HepG2 (cell line): ENCODE results near the gene PRRC2A. TPM values are rescaled to one million over a fixed set of nuclear protein-coding genes. Genes with fewer than 3 reads are reported as not detected.

Experiments
- ATAC-seq: fragments of 200-7000 bp; cut with Tn5 transposase; 3 replicates; pipeline ENCODE4 v1.9.1; 2020; ENCODE audit warnings: mild to moderate bottlenecking, moderate library complexity
- BruUV-seq: library from RNA; stranded (reverse); fragments of 400-500 nt; replicated peaks from 2 replicates; lab custom pipeline; 2021; lab: Mats Ljungman, UMichigan
- CTCF ChIA-PET: fragments of 300-600 bp; formaldehyde crosslinking; extraction: SDS; loops from one replicate; lab custom pipeline; 2021; ENCODE audit warnings: low total read pairs, inconsistent platforms, low intra/inter-chr PET ratio; lab: Yijun Ruan, JAX
- POLR2A ChIA-PET: fragments of 350-600 bp; sonication (Branson Sonifier 250); formaldehyde crosslinking; loops from one replicate; lab custom pipeline; 2020; ENCODE audit warnings: antibody characterized with exemption, inconsistent platforms; lab: Yijun Ruan, JAX
- DNase-seq: peaks from one replicate; pipeline ENCODE4 v3.0.0-alpha.2; 2015; ENCODE audit warnings: low spot score
- FAIRE-seq: peaks from 3 replicates; lab custom pipeline; 2011; peaks lifted over from hg19 to GRCh38; lab: Jason Lieb, UNC
- H2AFZ ChIP-seq: one replicate; pipeline ENCODE4 v1.6.1; 2011; ENCODE audit warnings: low read length, inconsistent platforms
- H3K27ac ChIP-seq: fragments of 300-600 bp; 3 replicates; pipeline ENCODE4 v1.8.0; 2011; ENCODE audit warnings: mixed run types, mild to moderate bottlenecking, mixed read lengths, low read length, inconsistent platforms; ENCODE audit not compliant: insufficient read depth; ENCODE audit errors: extremely low read length
- H3K27me3 ChIP-seq, 2 experiments: fragments of 200-600 bp in 1 of 2; 2 replicates in 1 of 2; 3 replicates in 1 of 2; pipeline versions ENCODE4 v1.6.0 to v1.8.0; 2011; ENCODE audit warnings: low read length in 2 of 2, mild to moderate bottlenecking in 2 of 2, moderate library complexity in 2 of 2, inconsistent platforms in 1 of 2; ENCODE audit not compliant: insufficient read depth in 2 of 2, control insufficient read depth in 1 of 2
- H3K36me3 ChIP-seq, 2 experiments: fragments of 200-600 bp in 1 of 2; replicated peaks in 1 of 2; 2 replicates in 1 of 2; 3 replicates in 1 of 2; pipeline versions ENCODE4 v1.5.1 to v1.8.0; 2011; ENCODE audit warnings: low read length in 2 of 2, inconsistent platforms in 1 of 2; ENCODE audit not compliant: insufficient read depth in 2 of 2, control insufficient read depth in 1 of 2
- H3K4me1 ChIP-seq: 2 replicates; pipeline ENCODE4 v1.5.1; 2012; ENCODE audit warnings: low read length, inconsistent platforms; ENCODE audit not compliant: insufficient read depth
- H3K4me2 ChIP-seq: 2 replicates; pipeline ENCODE4 v1.6.0; 2011; ENCODE audit warnings: low read depth, low read length, inconsistent platforms
- H3K4me3 ChIP-seq, 3 experiments: fragments of 200-600 bp in 1 of 3; sonication (generic), shearing (Covaris generic) in 1 of 3; replicated peaks in 1 of 3; 2 replicates each; pipeline ENCODE4 v1.5.1; 2011 to 2016; ENCODE audit warnings: low read length in 3 of 3, inconsistent platforms in 2 of 3, low read depth in 2 of 3, mild to moderate bottlenecking in 2 of 3, control low read depth in 1 of 3, mixed read lengths in 1 of 3; ENCODE audit not compliant: insufficient read depth in 1 of 3
- H3K79me2 ChIP-seq: one replicate; pipeline ENCODE4 v1.6.1; 2011; ENCODE audit warnings: low read length, inconsistent platforms; ENCODE audit not compliant: insufficient read depth
- H3K9ac ChIP-seq: 2 replicates; pipeline ENCODE4 v1.6.0; 2011; ENCODE audit warnings: mild to moderate bottlenecking, low read depth, low read length, inconsistent platforms; ENCODE audit not compliant: insufficient read depth
- H3K9me3 ChIP-seq: 2 replicates; pipeline ENCODE4 v1.5.1; 2012; ENCODE audit warnings: mild to moderate bottlenecking, low read length
- H4K20me1 ChIP-seq: 2 replicates; pipeline ENCODE4 v1.6.0; 2011; ENCODE audit warnings: inconsistent platforms, mild to moderate bottlenecking, low read length, moderate library complexity; ENCODE audit not compliant: insufficient read depth
- CCDC6 ChIP-seq: sonication (generic); formaldehyde crosslinking; IDR thresholded peaks from 2 replicates; pipeline ENCODE4 v1.8.1; 2022; ENCODE audit warnings: mild to moderate bottlenecking, missing genetic modification reagents, moderate library complexity
- CREB3 ChIP-seq: sonication (generic); formaldehyde crosslinking; IDR thresholded peaks from 2 replicates; pipeline ENCODE4 v1.5.0; 2020; ENCODE audit warnings: missing genetic modification reagents
- CTCF ChIP-seq: sonication (generic); formaldehyde crosslinking; IDR thresholded peaks from 2 replicates; pipeline ENCODE4 v1.5.0; 2020; ENCODE audit warnings: mild to moderate bottlenecking, missing genetic modification reagents, moderate library complexity
- HDAC2 ChIP-seq: sonication (generic); formaldehyde crosslinking; IDR thresholded peaks from 2 replicates; pipeline ENCODE4 v1.4.0; 2020; ENCODE audit warnings: missing genetic modification reagents
- HHEX ChIP-seq: IDR thresholded peaks from 2 replicates; pipeline ENCODE4 v1.6.1; 2016; ENCODE audit warnings: control low read depth
- KDM5B ChIP-seq: sonication (generic); formaldehyde crosslinking; IDR thresholded peaks from 2 replicates; pipeline ENCODE4 v1.4.0; 2020; ENCODE audit warnings: missing genetic modification reagents, mild to moderate bottlenecking, borderline replicate concordance
- NFYB ChIP-seq: sonication (generic); formaldehyde crosslinking; IDR thresholded peaks from 2 replicates; pipeline ENCODE4 v1.4.0; 2020; ENCODE audit warnings: missing genetic modification reagents
- SMARCC2 ChIP-seq: fragments of 450-650 bp; IDR thresholded peaks from 2 replicates; pipeline ENCODE4 v1.6.1; 2017; ENCODE audit warnings: antibody characterized with exemption, mild to moderate bottlenecking
- YEATS2 ChIP-seq: sonication (generic); formaldehyde crosslinking; IDR thresholded peaks from 2 replicates; pipeline ENCODE4 v1.4.0; 2020; ENCODE audit warnings: missing genetic modification reagents, borderline replicate concordance
- ZEB1 ChIP-seq: IDR thresholded peaks from 2 replicates; pipeline ENCODE4 v1.6.1; 2012; ENCODE audit warnings: mild to moderate bottlenecking, low read depth, inconsistent platforms; ENCODE audit not compliant: insufficient replicate concordance
- ZFX ChIP-seq: sonication (generic); formaldehyde crosslinking; IDR thresholded peaks from 2 replicates; pipeline ENCODE4 v1.4.0; 2020; ENCODE audit warnings: mild to moderate bottlenecking, low read depth, missing genetic modification reagents, moderate library complexity
- ZNF598 ChIP-seq: sonication (generic); formaldehyde crosslinking; IDR thresholded peaks from 2 replicates; pipeline ENCODE4 v1.5.1; 2020; ENCODE audit warnings: mild to moderate bottlenecking, missing genetic modification reagents, borderline replicate concordance
- ZNF792 ChIP-seq: IDR thresholded peaks from 2 replicates; pipeline ENCODE4 v1.6.1; 2016
- WGBS: methylation state at CpG from one replicate; pipeline ENCODE4 v1.1.6; 2017; ENCODE audit warnings: low lambda C conversion rate; 5-methylcytosine and 5-hydroxymethylcytosine counted together
- in situ Hi-C: cut with HindIII; loops from 2 replicates; pipeline ENCODE4 v1.10.0; 2017; ENCODE audit warnings: low pct_unique_long_range_greater_than_20kb; ENCODE audit not compliant: extremely low pct_ligation_motif_present
- intact Hi-C: fragments of 100-400 bp; cut with micrococcal nuclease; formaldehyde crosslinking; loops from one replicate; pipeline ENCODE4 v1.10.0; 2022; ENCODE audit not compliant: unreplicated experiment
- polyA plus RNA-seq, 8 experiments: library from polyadenylated mRNA; depleted of rRNA in 3 of 8; stranded (reverse) in 7 of 8; unstranded in 1 of 8; fragments of >200 nt; fragmentation: Illumina TruSeq in 4 of 8; extraction: Trizol in 4 of 8; gene quantifications; 2 replicates each; pipeline versions ENCODE4 v1.2.1 to v1.2.3, GENCODE V29; 2011 to 2016; ENCODE audit warnings: low read depth in 4 of 8, missing spikeins in 1 of 8, mixed read lengths in 1 of 8; ENCODE audit not compliant: insufficient read depth in 1 of 8
- total RNA-seq, 5 experiments: library from RNA; depleted of rRNA; stranded (reverse); fragments of >200 nt; fragmentation: Illumina TruSeq; extraction: Trizol; gene quantifications; 2 replicates each; pipeline ENCODE4 v1.2.3, GENCODE V29; 2016; ENCODE audit warnings: low read depth in 1 of 5
- TF ChIP-seq, protein P1 (sequence below): sonication (generic); formaldehyde crosslinking; IDR thresholded peaks from 2 replicates; pipeline ENCODE4 v1.5.1; 2020; ENCODE audit warnings: missing genetic modification reagents, mild to moderate bottlenecking, borderline replicate concordance
- TF ChIP-seq, protein P2 (sequence below): IDR thresholded peaks from 2 replicates; pipeline ENCODE4 v1.6.1; 2016; ENCODE audit warnings: mild to moderate bottlenecking, missing biosample characterization, missing genetic modification reagents
- TF ChIP-seq, protein P3 (sequence below): sonication (generic); formaldehyde crosslinking; conservative IDR thresholded peaks from 2 replicates; pipeline ENCODE4 v1.4.0; 2020; ENCODE audit warnings: mild to moderate bottlenecking, missing genetic modification reagents, moderate library complexity

PRRC2A gene
- total and polyA plus RNA-seq, 2 of the 13 experiments (the other 11 are each of a cell fraction or from before 2014, with no cell fraction given) = 38.9 to 47.4 TPM

DNA sequence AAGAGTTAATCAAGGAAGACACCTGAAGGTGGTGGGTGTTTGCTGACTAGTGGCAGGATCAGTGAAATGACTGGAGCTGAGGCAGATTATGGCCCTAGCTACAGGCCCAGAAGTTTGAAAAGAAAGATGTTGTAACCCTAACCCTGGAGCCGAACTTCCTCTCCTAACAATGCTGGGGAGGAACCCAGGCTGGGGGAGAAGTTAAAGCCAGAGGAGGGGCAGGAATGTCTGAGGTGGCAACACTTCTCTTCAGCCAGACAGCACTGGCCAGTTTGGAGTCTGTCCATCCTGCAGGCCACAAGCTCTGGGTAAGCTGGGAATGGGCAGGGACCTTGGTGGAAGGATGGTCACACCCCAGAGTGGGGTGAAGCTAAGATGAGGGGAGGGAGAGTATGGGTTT, 34.5 kb upstream of the PRRC2A start, which contains the start of gene LST1:
TSS of gene LST1 (plus strand) at position 270 of the 400 bp plus-strand sequence. CDS start 1,023 bp downstream, outside the sequence.
- Histone ChIP-seq H3K4me3 (no peak within 1 kb of the TSS), H2AFZ (no peak within 1 kb of the TSS), H3K27me3 (peaks cover 11 to 53% of the 10 kb centered on the region in 2 experiments), H3K4me1 (peaks cover 17% of the 10 kb centered on the region), H3K27ac (no peak within 1 kb of the TSS), H3K4me2 (no peak within 1 kb of the TSS), H3K36me3 (no peaks in the 10 kb centered on the region), H4K20me1 (no peaks in the 10 kb centered on the region), H3K9ac (no peak within 1 kb of the TSS), H3K79me2 (no peaks in the 10 kb centered on the region), H3K9me3 (no peaks in the 10 kb centered on the region)
- intact Hi-C loops = loop anchor here (5.0 kb wide), 1 partner anchor 1139 kb away; no protein-coding TSS in a partner anchor
- no TSS peak for BruUV-seq
- ATAC-seq (no peak), DNase-seq (no peak), FAIRE-seq (no peak)
- ChIA-PET CTCF (no interaction called here), POLR2A (no interaction called here)
- 18% methylated on average over 1 of the region's 1 CpG for WGBS
- no peak for TF ChIP-seq ZNF598 (CRISPR knock-in tag)
- TF ChIP-seq CCDC6 (CRISPR knock-in tag) = no peak
- no peak for TF ChIP-seq NFYB (CRISPR knock-in tag)
- TF ChIP-seq, protein P1, sequence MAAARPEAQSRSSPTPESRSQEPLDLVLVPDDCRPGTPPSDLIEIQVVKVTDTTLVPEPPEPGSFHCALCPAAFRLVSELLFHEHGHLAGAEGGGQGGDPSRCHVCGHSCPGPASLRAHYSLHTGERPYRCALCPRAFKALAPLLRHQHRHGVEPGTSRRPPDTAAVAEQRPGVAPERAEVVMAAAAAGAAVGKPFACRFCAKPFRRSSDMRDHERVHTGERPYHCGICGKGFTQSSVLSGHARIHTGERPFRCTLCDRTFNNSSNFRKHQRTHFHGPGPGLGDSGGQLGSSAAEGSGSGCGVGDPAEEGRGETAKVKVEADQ = no peak
- no peak for TF ChIP-seq YEATS2
- TF ChIP-seq HDAC2 (CRISPR knock-in tag) = no peak
- TF ChIP-seq, protein P2, sequence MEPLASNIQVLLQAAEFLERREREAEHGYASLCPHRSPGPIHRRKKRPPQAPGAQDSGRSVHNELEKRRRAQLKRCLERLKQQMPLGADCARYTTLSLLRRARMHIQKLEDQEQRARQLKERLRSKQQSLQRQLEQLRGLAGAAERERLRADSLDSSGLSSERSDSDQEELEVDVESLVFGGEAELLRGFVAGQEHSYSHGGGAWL (CRISPR knock-in tag) = no peak
- no peak for TF ChIP-seq CREB3 (CRISPR knock-in tag)
- no peak for TF ChIP-seq CTCF
- TF ChIP-seq, protein P3, sequence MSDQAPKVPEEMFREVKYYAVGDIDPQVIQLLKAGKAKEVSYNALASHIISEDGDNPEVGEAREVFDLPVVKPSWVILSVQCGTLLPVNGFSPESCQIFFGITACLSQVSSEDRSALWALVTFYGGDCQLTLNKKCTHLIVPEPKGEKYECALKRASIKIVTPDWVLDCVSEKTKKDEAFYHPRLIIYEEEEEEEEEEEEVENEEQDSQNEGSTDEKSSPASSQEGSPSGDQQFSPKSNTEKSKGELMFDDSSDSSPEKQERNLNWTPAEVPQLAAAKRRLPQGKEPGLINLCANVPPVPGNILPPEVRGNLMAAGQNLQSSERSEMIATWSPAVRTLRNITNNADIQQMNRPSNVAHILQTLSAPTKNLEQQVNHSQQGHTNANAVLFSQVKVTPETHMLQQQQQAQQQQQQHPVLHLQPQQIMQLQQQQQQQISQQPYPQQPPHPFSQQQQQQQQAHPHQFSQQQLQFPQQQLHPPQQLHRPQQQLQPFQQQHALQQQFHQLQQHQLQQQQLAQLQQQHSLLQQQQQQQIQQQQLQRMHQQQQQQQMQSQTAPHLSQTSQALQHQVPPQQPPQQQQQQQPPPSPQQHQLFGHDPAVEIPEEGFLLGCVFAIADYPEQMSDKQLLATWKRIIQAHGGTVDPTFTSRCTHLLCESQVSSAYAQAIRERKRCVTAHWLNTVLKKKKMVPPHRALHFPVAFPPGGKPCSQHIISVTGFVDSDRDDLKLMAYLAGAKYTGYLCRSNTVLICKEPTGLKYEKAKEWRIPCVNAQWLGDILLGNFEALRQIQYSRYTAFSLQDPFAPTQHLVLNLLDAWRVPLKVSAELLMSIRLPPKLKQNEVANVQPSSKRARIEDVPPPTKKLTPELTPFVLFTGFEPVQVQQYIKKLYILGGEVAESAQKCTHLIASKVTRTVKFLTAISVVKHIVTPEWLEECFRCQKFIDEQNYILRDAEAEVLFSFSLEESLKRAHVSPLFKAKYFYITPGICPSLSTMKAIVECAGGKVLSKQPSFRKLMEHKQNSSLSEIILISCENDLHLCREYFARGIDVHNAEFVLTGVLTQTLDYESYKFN (CRISPR knock-in tag) = no peak
- no peak for TF ChIP-seq KDM5B (CRISPR knock-in tag)
- TF ChIP-seq SMARCC2 = no peak
- no peak for TF ChIP-seq ZNF792 (CRISPR knock-in tag)
- no peak for TF ChIP-seq ZEB1
- no peak for TF ChIP-seq HHEX (CRISPR knock-in tag)
- no peak for TF ChIP-seq ZFX (CRISPR knock-in tag)
- in situ Hi-C loops = loop anchor here (5.0 kb wide), 1 partner anchor 94 kb away; no protein-coding TSS in a partner anchor
